ENCODE results near the gene MARCHF6. TPM values are rescaled to one million over a fixed set of nuclear protein-coding genes. Genes with fewer than 3 reads are reported as not detected.

MARCHF6 gene
- total and polyA plus RNA-seq, 9 of the 15 experiments (the other 6 are each of a cell fraction or from before 2014, with no cell fraction given): 74.1 to 456 (median 116) TPM

GRCh38 chr5:10304932-10305331, 48.6 kb upstream of the MARCHF6 start (continued):
- TF ChIP-seq ZNF449 (CRISPR knock-in tag; IDR thresholded peaks at IDR 0.05) (no peak), ZNF133 (CRISPR knock-in tag; IDR thresholded peaks at IDR 0.05) (no peak), RNF2 (IDR thresholded peaks at IDR 0.05) (no peak), ZNF395 (CRISPR knock-in tag; IDR thresholded peaks at IDR 0.05) (peak; percentile 50; the same call in 1 of the 2 replicates), CREB5 (CRISPR knock-in tag; IDR thresholded peaks at IDR 0.05) (no peak), DIDO1 (tag; IDR thresholded peaks at IDR 0.05; ENCODE audit: low read depth) (peak; percentile 33; the same call in 1 of the 2 replicates), RBM15 (IDR thresholded peaks at IDR 0.05; ENCODE audit: insufficient read depth, low read length) (no peak), CAMTA2 (CRISPR knock-in tag; conservative IDR thresholded peaks at IDR 0.05) (no peak), SP1 (CRISPR knock-in tag; IDR thresholded peaks at IDR 0.05) (peak; percentile 39; the same call in 1 of the 2 replicates), TCF7 (IDR thresholded peaks at IDR 0.05; ENCODE audit: borderline replicate concordance) (no peak), TEAD4 (IDR thresholded peaks at IDR 0.05; ENCODE audit: low read length) (peak; percentile 36), TEAD4 (CRISPR knock-in tag; IDR thresholded peaks at IDR 0.05; ENCODE audit: borderline replicate concordance) (no peak), MTA2 (IDR thresholded peaks at IDR 0.05; ENCODE audit: low read depth) (no peak), CBX5 (IDR thresholded peaks at IDR 0.05; ENCODE audit: borderline replicate concordance, low read depth) (no peak), TCFL5 (CRISPR knock-in tag; conservative IDR thresholded peaks at IDR 0.05) (no peak), DLX4 (CRISPR knock-in tag; IDR thresholded peaks at IDR 0.05) (no peak), SIX5 (IDR thresholded peaks at IDR 0.05; ENCODE audit: borderline replicate concordance in 1 of 2, insufficient read depth in 1 of 2, low read depth in 1 of 2, low read length in 2 of 2) (no peak), ZNF444 (CRISPR knock-in tag; IDR thresholded peaks at IDR 0.05) (no peak), CHD4 (IDR thresholded peaks at IDR 0.05; ENCODE audit: insufficient read depth, insufficient replicate concordance, low read depth, low read length, poor library complexity, severe bottlenecking) (no peak), HCFC1 (IDR thresholded peaks at IDR 0.05; ENCODE audit: low read depth, low read length) (0 out of 2 replicates have a peak, but pooled peaks have one; percentile 25), MAZ (CRISPR knock-in tag; conservative IDR thresholded peaks at IDR 0.05 in 1 of 2, IDR thresholded peaks at IDR 0.05 in 1 of 2) (peak in 1 of 2 experiments; percentile 38; a peak in 2 of 4 replicates), KHSRP (IDR thresholded peaks at IDR 0.05) (no peak), KAT7 (CRISPR knock-in tag; IDR thresholded peaks at IDR 0.05; ENCODE audit: borderline replicate concordance) (no peak), FOXO4 (CRISPR knock-in tag; IDR thresholded peaks at IDR 0.05) (no peak)
